Endothelial cell of umbilical vein (primary cell): ENCODE results near the gene RMC1. TPM values are rescaled to one million over a fixed set of nuclear protein-coding genes. Genes with fewer than 3 reads are reported as not detected.
"Not testable (repeated sequence)": the region's sequence is repeated elsewhere in the genome, so short reads cannot be mapped to it uniquely, and the experiment has no call there.

ENCODE experiments used
- BruUV-seq: library from RNA; stranded (reverse); fragments of 400-500 nt; replicated peaks from 2 replicates; lab custom pipeline; 2021; lab: Mats Ljungman, UMichigan
- CTCF ChIA-PET: fragments of 300-600, 350-600 bp; sonication (Branson Sonifier 250); formaldehyde crosslinking; loops from one replicate; lab custom pipeline; 2021; ENCODE audit warnings: antibody characterized with exemption, inconsistent platforms; lab: Charles Lee
- POLR2A ChIA-PET: fragments of 300-600, 350-600 bp; sonication (Branson Sonifier 250); formaldehyde crosslinking; loops from one replicate; lab custom pipeline; 2021; ENCODE audit warnings: antibody characterized with exemption, inconsistent platforms; lab: Charles Lee
- DNase-seq: peaks from one replicate; pipeline ENCODE4 v3.0.0-alpha.2; 2011; ENCODE audit warnings: low read depth, low spot score
- FAIRE-seq: peaks from 2 replicates; lab custom pipeline; 2011; peaks lifted over from hg19 to GRCh38; lab: Jason Lieb, UNC
- H2AFZ ChIP-seq: 2 replicates; pipeline ENCODE4 v1.6.0; 2012; ENCODE audit warnings: low read depth, low read length, control low read depth, inconsistent platforms
- H3K27ac ChIP-seq: 2 replicates; pipeline ENCODE4 v1.5.1; 2011; ENCODE audit warnings: low read depth, mild to moderate bottlenecking, control low read depth, low read length, moderate library complexity; ENCODE audit not compliant: insufficient read depth
- H3K27me3 ChIP-seq, 2 experiments: 2 replicates each; pipeline versions ENCODE4 v1.6.0 to v1.6.1; 2011; ENCODE audit warnings: low read length in 2 of 2, mixed read lengths in 1 of 2; ENCODE audit not compliant: control insufficient read depth in 2 of 2, insufficient read depth in 2 of 2
- H3K36me3 ChIP-seq, 2 experiments: 2 replicates in 1 of 2; 3 replicates in 1 of 2; pipeline ENCODE4 v1.5.1; 2011; ENCODE audit warnings: low read length in 2 of 2, mild to moderate bottlenecking in 1 of 2, moderate library complexity in 1 of 2; ENCODE audit not compliant: control insufficient read depth in 2 of 2, insufficient read depth in 2 of 2; ENCODE audit errors: extremely low read depth in 1 of 2
- H3K4me1 ChIP-seq: 3 replicates; pipeline ENCODE4 v1.5.1; 2011; ENCODE audit warnings: mild to moderate bottlenecking, low read length; ENCODE audit not compliant: control insufficient read depth, insufficient read depth; ENCODE audit errors: extremely low read depth
- H3K4me2 ChIP-seq: 2 replicates; pipeline ENCODE4 v1.6.1; 2011; ENCODE audit warnings: low read length, control low read depth, mixed read lengths; ENCODE audit not compliant: insufficient read depth
- H3K4me3 ChIP-seq, 3 experiments: fragments of 200-600 bp in 1 of 3; sonication (generic), shearing (Covaris generic) in 1 of 3; replicated peaks in 1 of 3; 2 replicates each; pipeline ENCODE4 v1.5.1; 2011 to 2016; ENCODE audit warnings: control low read depth in 3 of 3, low read length in 3 of 3, mild to moderate bottlenecking in 2 of 3, inconsistent platforms in 1 of 3, low read depth in 1 of 3, moderate library complexity in 1 of 3; ENCODE audit not compliant: insufficient read depth in 1 of 3
- H3K79me2 ChIP-seq: 2 replicates; pipeline ENCODE4 v1.6.0; 2012; ENCODE audit warnings: low read length, inconsistent platforms; ENCODE audit not compliant: control insufficient read depth, insufficient read depth
- H3K9ac ChIP-seq: replicated peaks from 2 replicates; pipeline ENCODE3; 2011; ENCODE audit warnings: low read length, control low read depth; ENCODE audit not compliant: insufficient read depth; ENCODE audit errors: extremely low read depth
- H3K9me1 ChIP-seq: replicated peaks from 3 replicates; pipeline ENCODE4 v1.6.0; 2011; ENCODE audit warnings: mild to moderate bottlenecking, low read length; ENCODE audit not compliant: control insufficient read depth, insufficient read depth; ENCODE audit errors: extremely low read depth
- H3K9me3 ChIP-seq: replicated peaks from 2 replicates; pipeline ENCODE4 v1.5.1; 2012; ENCODE audit warnings: low read length, inconsistent platforms; ENCODE audit not compliant: control insufficient read depth, insufficient read depth
- H4K20me1 ChIP-seq: replicated peaks from 2 replicates; pipeline ENCODE3; 2011; ENCODE audit warnings: mild to moderate bottlenecking, low read length; ENCODE audit not compliant: control insufficient read depth, insufficient read depth; ENCODE audit errors: extremely low read depth
- CTCF ChIP-seq, 2 donors: IDR thresholded peaks; 1 replicate in 1 of 2; 2 replicates in 1 of 2; pipeline ENCODE4 v1.5.1; 2011; ENCODE audit warnings: low read length in 2 of 2, mild to moderate bottlenecking in 2 of 2, moderate library complexity in 2 of 2, control low read depth in 1 of 2, inconsistent platforms in 1 of 2, low read depth in 1 of 2; ENCODE audit not compliant: insufficient read depth in 1 of 2; ENCODE audit errors: extremely low read depth in 1 of 2
- EZH2 ChIP-seq: IDR thresholded peaks from 2 replicates; pipeline ENCODE4 v1.6.1; 2012; ENCODE audit warnings: borderline replicate concordance, low read depth, mild to moderate bottlenecking, moderate library complexity, low read length, inconsistent platforms; ENCODE audit not compliant: severe bottlenecking
- FOS ChIP-seq: IDR thresholded peaks from 2 replicates; pipeline ENCODE4 v1.6.1; 2011; ENCODE audit warnings: mild to moderate bottlenecking, low read length, moderate library complexity, borderline replicate concordance; ENCODE audit not compliant: insufficient read depth
- GATA2 ChIP-seq: IDR thresholded peaks from 2 replicates; pipeline ENCODE4 v1.7.0; 2011; ENCODE audit warnings: low read depth, mild to moderate bottlenecking, moderate library complexity, mixed read lengths, low read length; ENCODE audit not compliant: insufficient read length, insufficient read depth
- JUN ChIP-seq: IDR thresholded peaks from 2 replicates; pipeline ENCODE4 v1.6.1; 2011; ENCODE audit warnings: borderline replicate concordance, low read depth; ENCODE audit not compliant: insufficient read length, insufficient read depth
- MAX ChIP-seq: IDR thresholded peaks from 2 replicates; pipeline ENCODE4 v1.6.1; 2011; ENCODE audit not compliant: insufficient read depth, insufficient read length
- MYC ChIP-seq: IDR thresholded peaks from one replicate; pipeline ENCODE4 v1.6.1; 2011; ENCODE audit warnings: mild to moderate bottlenecking, low read depth, low read length
- POLR2A ChIP-seq: IDR thresholded peaks from 2 replicates; pipeline ENCODE4 v1.6.1; 2012; ENCODE audit warnings: low read depth, mild to moderate bottlenecking, control low read depth, low read length
- POLR2AphosphoS5 ChIP-seq: IDR thresholded peaks from 2 replicates; pipeline ENCODE4 v1.6.1; 2012; ENCODE audit warnings: low read depth, mild to moderate bottlenecking, control low read depth, low read length, moderate library complexity; ENCODE audit not compliant: insufficient read depth
- dilution Hi-C: fragments of 300-500 bp; cut with MboI; formaldehyde crosslinking; loops from one replicate; pipeline ENCODE4 v1.15.0; 2019; ENCODE audit warnings: low sequenced_read_pairs; ENCODE audit not compliant: extremely low pct_ligation_motif_present
- intact Hi-C: fragments of 100-400 bp; cut with micrococcal nuclease; formaldehyde crosslinking; loops from one replicate; pipeline ENCODE4 v1.10.0; 2022
- polyA plus RNA-seq, 4 experiments: library from polyadenylated mRNA; depleted of rRNA in 3 of 4; stranded (reverse) in 3 of 4; unstranded in 1 of 4; fragments of >200 nt; gene quantifications; 2 replicates each; pipeline versions ENCODE4 v1.2.1 to v1.2.3, GENCODE V29; 2011 to 2012; ENCODE audit warnings: missing spikeins in 1 of 4
- total RNA-seq: library from RNA; stranded (reverse); gene quantifications from 2 replicates; pipeline ENCODE4 v1.2.3, GENCODE V29; 2021

The RMC1 gene
- total and polyA plus RNA-seq, 2 donors (not counting 3 experiments of a cell fraction or from before 2014, with no cell fraction given) = 26.2 to 29.7 TPM

DNA sequence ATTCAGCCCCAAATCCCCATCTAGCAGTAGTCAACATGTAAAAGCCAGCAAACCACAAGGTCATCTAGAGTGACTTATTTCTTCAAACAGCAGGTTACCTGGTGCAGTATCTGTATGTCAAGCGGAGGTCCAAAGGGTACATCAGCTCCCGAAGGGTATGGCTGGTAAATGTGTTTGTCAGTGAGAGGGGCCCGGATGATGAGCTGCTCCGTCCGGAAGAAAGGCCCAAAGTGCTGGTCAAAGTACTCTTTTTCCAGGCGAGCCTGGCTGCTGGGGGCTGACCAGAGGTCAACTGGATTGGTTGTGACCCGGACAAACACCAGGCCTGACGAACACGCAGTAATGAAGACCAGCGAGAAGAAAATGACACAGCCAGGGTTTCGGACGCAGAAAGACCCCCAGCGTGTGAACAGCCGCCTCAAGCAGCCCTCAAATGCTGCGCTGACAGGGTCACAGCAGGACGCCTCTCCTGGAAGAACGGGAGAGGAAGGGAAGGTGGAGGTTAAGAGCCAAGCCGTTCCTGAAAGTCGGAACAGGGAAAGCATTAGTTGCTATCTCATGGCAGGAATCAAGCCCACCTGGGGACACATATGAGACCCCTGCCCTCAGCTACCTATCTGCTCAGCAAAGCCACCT, 53.0 kb downstream of the RMC1 start:
- Histone ChIP-seq H3K9me3 (no peaks in the 10 kb centered on the region), H4K20me1 (no peaks in the 10 kb centered on the region), H3K9ac (no peak overlapping the region), H3K4me1 (no peaks in the 10 kb centered on the region), H3K36me3 (peaks cover 12 to 28% of the 10 kb centered on the region in 2 experiments), H3K27me3 (no peaks in the 10 kb centered on the region), H3K4me3 (no peak overlapping the region), H3K9me1 (no peaks in the 10 kb centered on the region), H3K27ac (no peak overlapping the region), H3K79me2 (no peaks in the 10 kb centered on the region), H2AFZ (no peak overlapping the region), H3K4me2 (no peak overlapping the region)
- FAIRE-seq (no peak), DNase-seq (no peak)
- ChIA-PET POLR2A (no interaction called here), CTCF (interaction anchor here (0.8 kb wide), 1 partner anchor 147 kb away, joined by 4 read pairs; no protein-coding TSS in a partner anchor)
- no TSS peak for BruUV-seq
- TF ChIP-seq MAX (no peak), EZH2 (no peak), GATA2 (no peak), POLR2A (no peak), POLR2AphosphoS5 (no peak), FOS (no peak), CTCF (IDR thresholded peaks at IDR 0.05; ENCODE audit: extremely low read depth in 1 of 2, insufficient read depth in 1 of 2, low read depth in 1 of 2, low read length in 2 of 2) (no peak), MYC (no peak), JUN (no peak)
- dilution Hi-C loops (no loop called here), intact Hi-C loops (no loop called here)

- H3K9me1 ChIP-seq, H3K9ac ChIP-seq, H3K4me2 ChIP-seq, FAIRE-seq, H3K4me1 ChIP-seq, POLR2A ChIA-PET, H3K79me2 ChIP-seq, H4K20me1 ChIP-seq, H3K27me3 ChIP-seq, BruUV-seq, intact Hi-C loops, DNase-seq, H3K9me3 ChIP-seq, H3K4me3 ChIP-seq, CTCF ChIA-PET, H3K27ac ChIP-seq, dilution Hi-C loops, H2AFZ ChIP-seq: not testable (repeated sequence)
- peaks cover 13 to 25% of the 10 kb centered on the region in 2 experiments for H3K36me3 ChIP-seq
Measured at GRCh38 chr18:23557511-23557910, 54.2 kb downstream of the RMC1 start.
